ENCODE measurements around the gene ADAM10. TPM values are rescaled to one million over a fixed set of nuclear protein-coding genes. Genes with fewer than 3 reads are reported as not detected.
"Not testable (repeated sequence)": the region's sequence is repeated elsewhere in the genome, so short reads cannot be mapped to it uniquely, and the experiment has no call there.

Gene ADAM10
- total and polyA plus RNA-seq, 8 donors = 6.1 to 96.2 (median 32.2) TPM

GRCh38 chr15:58773024-58773423, 23.5 kb upstream of the ADAM10 start:
- no peak for TF ChIP-seq CTCF (IDR thresholded peaks at IDR 0.05)
- H3K9me3 ChIP-seq = no peaks in the 10 kb centered on the region
- intact Hi-C loops (cut with DNase I) = no loop called here
- ATAC-seq (no peak), DNase-seq (no peak), FAIRE-seq (no peak)
- H3K27ac ChIP-seq = no peak overlapping the region
- WGBS, 2 donors = 53 to 58% methylated on average over 4 of the region's 4 CpGs
- no peaks in the 10 kb centered on the region for H3K27me3 ChIP-seq
- H3K4me3 ChIP-seq = peak overlapping the region in 2 of 4 donors; percentile 77 to 93
- no peaks in the 10 kb centered on the region for H3K36me3 ChIP-seq
- peaks cover 5 to 34% (median 7%) of the 10 kb centered on the region in 3 donors for H3K4me1 ChIP-seq

DNA sequence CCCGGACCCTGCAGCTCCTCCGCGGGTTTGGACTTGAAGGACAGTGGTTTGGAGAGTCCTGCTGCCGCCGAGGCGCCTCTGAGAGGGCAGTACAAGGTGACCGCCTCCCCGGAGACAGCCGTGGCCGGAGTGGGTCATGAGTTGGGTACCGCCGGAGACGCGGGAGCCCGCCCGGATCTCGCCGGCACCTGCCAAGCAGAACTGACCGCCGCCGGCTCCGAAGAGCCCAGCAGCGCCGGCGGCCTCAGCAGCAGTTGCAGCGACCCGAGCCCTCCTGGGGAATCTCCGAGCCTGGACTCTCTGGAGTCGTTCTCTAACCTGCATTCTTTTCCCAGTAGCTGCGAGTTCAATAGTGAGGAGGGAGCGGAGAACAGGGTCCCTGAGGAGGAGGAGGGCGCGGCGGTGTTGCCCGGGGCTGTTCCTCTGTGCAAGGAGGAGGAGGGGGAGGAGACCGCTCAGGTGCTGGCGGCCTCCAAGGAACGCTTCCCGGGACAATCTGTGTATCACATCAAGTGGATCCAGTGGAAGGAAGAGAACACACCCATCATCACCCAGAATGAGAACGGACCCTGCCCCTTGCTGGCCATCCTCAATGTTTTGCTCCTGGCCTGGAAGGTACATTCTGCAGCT, 22.2 kb upstream of the ADAM10 start:
- Histone ChIP-seq H3K9me3 (no peaks in the 10 kb centered on the region), H3K4me1 (peaks cover 5 to 34% (median 7%) of the 10 kb centered on the region in 3 donors), H3K4me3 (peak overlapping the region; percentile 77 to 97 (median 94)), H3K27me3 (no peaks in the 10 kb centered on the region), H3K27ac (peak overlapping the region; percentile 94 to 99 (median 96)), H3K36me3 (no peaks in the 10 kb centered on the region)
- ATAC-seq (peak; percentile 31 to 60 (median 48)), FAIRE-seq (no peak), DNase-seq (peak; percentile 35 to 89 (median 52))
- no peak for TF ChIP-seq CTCF (IDR thresholded peaks at IDR 0.05)
- 0 to 1% methylated on average over 40 of the region's 40 CpGs for WGBS, 2 donors
- intact Hi-C loops (cut with DNase I) = no loop called here

DNA sequence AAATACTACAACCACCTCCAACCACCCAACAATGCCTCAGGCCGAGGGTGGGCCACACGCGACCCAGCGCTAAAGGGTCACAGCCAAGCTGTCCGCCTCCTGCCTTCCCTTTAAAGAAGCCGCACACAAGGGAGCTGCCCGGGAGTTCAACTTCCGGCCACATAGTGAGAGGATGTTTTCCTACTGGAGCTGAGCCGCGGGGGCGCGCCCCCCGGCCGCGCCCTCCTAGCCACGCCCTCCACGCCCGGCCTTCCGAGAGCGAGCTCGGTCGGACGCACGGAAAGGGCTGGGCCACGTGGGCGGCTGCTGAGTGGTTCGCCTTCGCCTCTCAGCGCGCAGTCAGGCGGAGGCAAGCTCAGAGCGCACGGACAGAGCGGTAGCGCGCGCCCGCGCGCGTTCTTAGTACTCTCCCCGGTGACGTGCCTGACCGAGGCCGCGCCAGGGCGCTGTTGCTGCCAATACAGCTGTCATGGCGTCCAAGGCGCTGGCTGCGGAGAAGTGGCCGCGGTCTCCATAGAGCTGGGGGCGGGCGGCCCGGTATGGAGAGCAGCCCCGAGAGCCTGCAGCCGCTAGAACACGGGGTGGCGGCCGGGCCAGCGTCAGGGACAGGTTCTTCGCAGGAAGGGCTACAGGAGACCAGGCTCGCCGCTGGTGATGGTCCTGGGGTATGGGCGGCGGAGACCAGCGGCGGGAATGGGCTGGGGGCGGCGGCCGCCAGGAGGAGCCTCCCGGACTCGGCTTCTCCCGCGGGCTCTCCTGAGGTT, 21.5 kb upstream of the ADAM10 start, which contains the start of gene MINDY2:
TSS of gene MINDY2 (plus strand) at position 446 of the 764 bp plus-strand sequence. CDS start at position 540, 94 bp downstream.
- 0% methylated on average over 70 to 75 of the region's 75 CpGs for WGBS, 2 donors
- intact Hi-C loops (cut with DNase I) = no loop called here
- DNase-seq = peak; percentile 98 to 99 (median 98)
- Histone ChIP-seq H3K4me3 (peak within 1 kb of the TSS; percentile 77 to 97 (median 94)), H3K27me3 (no peaks in the 10 kb centered on the region), H3K36me3 (no peaks in the 10 kb centered on the region), H3K27ac (peak within 1 kb of the TSS; percentile 94 to 99 (median 96)), H3K9me3 (no peaks in the 10 kb centered on the region), H3K4me1 (peaks cover 5 to 34% (median 7%) of the 10 kb centered on the region in 3 donors)
- peak; percentile 51 for FAIRE-seq
- TF ChIP-seq CTCF (IDR thresholded peaks at IDR 0.05) = no peak
- peak; percentile 93 to 98 (median 96) for ATAC-seq

DNA sequence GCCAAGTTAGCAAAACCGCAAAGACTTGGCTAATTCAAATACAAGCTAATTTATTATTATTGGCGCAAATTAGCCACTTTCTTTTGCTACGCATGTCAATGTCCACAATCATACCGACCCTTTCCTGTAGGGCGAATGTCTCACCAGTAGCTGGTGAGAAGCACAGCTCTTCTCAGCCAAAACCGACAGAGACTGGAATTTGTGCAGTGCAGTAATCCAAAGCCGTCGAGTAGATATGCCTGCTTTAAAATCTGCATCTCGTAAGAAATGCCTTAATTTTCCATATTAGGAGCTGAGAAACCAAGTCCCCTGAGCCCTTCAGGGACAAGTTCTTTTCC, 21.0 kb upstream of the ADAM10 start:
- TF ChIP-seq CTCF (IDR thresholded peaks at IDR 0.05) = no peak
- DNase-seq (no peak), FAIRE-seq (no peak), ATAC-seq (peak; percentile 6 to 28 (median 16))
- no peaks in the 10 kb centered on the region for H3K27me3 ChIP-seq
- no peaks in the 10 kb centered on the region for H3K9me3 ChIP-seq
- peak overlapping the region in 3 of 4 donors; percentile 30 to 93 (median 77) for H3K4me3 ChIP-seq
- 1% methylated on average over 9 of the region's 9 CpGs for WGBS, 2 donors
- H3K36me3 ChIP-seq = no peaks in the 10 kb centered on the region
- peaks cover 5 to 34% (median 7%) of the 10 kb centered on the region in 3 donors for H3K4me1 ChIP-seq
- peak overlapping the region; percentile 91 to 99 (median 96) for H3K27ac ChIP-seq
- intact Hi-C loops (cut with DNase I) = no loop called here

- H3K27me3 ChIP-seq; H3K27ac ChIP-seq; DNase-seq; FAIRE-seq; intact Hi-C loops (cut with DNase I); H3K9me3 ChIP-seq; H3K4me3 ChIP-seq; ATAC-seq; H3K36me3 ChIP-seq: not testable (repeated sequence)
- 95 to 97% methylated on average over 7 of the region's 7 CpGs for WGBS, 2 donors
- peaks cover 3 to 20% (median 5%) of the 10 kb centered on the region in 3 donors for H3K4me1 ChIP-seq
These were observed 19.1 kb upstream of the ADAM10 start for GRCh38 chr15:58768601-58769004.

Data from pancreas (tissue), 10 donors.